ENCODE data around the gene NDUFS8.
A peak's percentile ranks its signal among the peaks of the same experiment; 100 is the strongest.

Gene NDUFS8

GRCh38 chr11:68016904-68017817, 13.3 kb upstream of the NDUFS8 start:
- no peak for DNase-seq

GRCh38 chr11:68017980-68018729, 12.3 kb upstream of the NDUFS8 start:
- DNase-seq = no peak

- no peak for DNase-seq
Observed at GRCh38 chr11:68018730-68019190, 11.7 kb upstream of the NDUFS8 start.

- DNase-seq = no peak
Observed at GRCh38 chr11:68019486-68019885, 11.0 kb upstream of the NDUFS8 start.

- peak; percentile 16 for DNase-seq
Observed at GRCh38 chr11:68020575-68020974, 9.9 kb upstream of the NDUFS8 start.

- DNase-seq = peak; percentile 22
Observed at GRCh38 chr11:68021167-68021787, 9.2 kb upstream of the NDUFS8 start.

GRCh38 chr11:68022531-68022930, 8.0 kb upstream of the NDUFS8 start:
- no peak for DNase-seq

GRCh38 chr11:68024508-68024907, 6.0 kb upstream of the NDUFS8 start:
- no peak for DNase-seq

- DNase-seq = no peak
Observed at GRCh38 chr11:68025047-68025446, 5.4 kb upstream of the NDUFS8 start.

GRCh38 chr11:68026391-68027105, 3.9 kb upstream of the NDUFS8 start:
- no peak for DNase-seq

- no peak for DNase-seq
Observed at GRCh38 chr11:68027667-68028066, 2.8 kb upstream of the NDUFS8 start.

- no peak for DNase-seq
Observed at GRCh38 chr11:68028802-68029545, 1.5 kb upstream of the NDUFS8 start.

- DNase-seq = no peak
Observed at GRCh38 chr11:68031144-68031464, 623 bp downstream of the NDUFS8 start.

GRCh38 chr11:68032003-68032402, 1.5 kb downstream of the NDUFS8 start:
- DNase-seq = no peak

- no peak for DNase-seq
Observed at GRCh38 chr11:68032997-68033707, 2.7 kb downstream of the NDUFS8 start.

GRCh38 chr11:68033708-68034045, 3.2 kb downstream of the NDUFS8 start:
- DNase-seq = no peak

- DNase-seq = no peak
Observed at GRCh38 chr11:68035266-68035876, 4.9 kb downstream of the NDUFS8 start.

- no peak for DNase-seq
Observed at GRCh38 chr11:68036141-68036716, 5.7 kb downstream of the NDUFS8 start.

- no peak for DNase-seq
Observed at GRCh38 chr11:68036717-68037239, 6.3 kb downstream of the NDUFS8 start.

GRCh38 chr11:68037411-68038225, 7.1 kb downstream of the NDUFS8 start:
- no peak for DNase-seq
